Stimulated activated CD4-positive, alpha-beta T cell treated with anti-CD3 and anti-CD28 coated beads, Interleukin-4, amount 100 ng/mL, for 24 hours (primary cell): ENCODE measurements around the gene CCNB3.

Experiments used
- DNase-seq: peaks from one replicate; pipeline ENCODE4 v3.0.0-alpha.2; 2020

CCNB3 gene

DNA sequence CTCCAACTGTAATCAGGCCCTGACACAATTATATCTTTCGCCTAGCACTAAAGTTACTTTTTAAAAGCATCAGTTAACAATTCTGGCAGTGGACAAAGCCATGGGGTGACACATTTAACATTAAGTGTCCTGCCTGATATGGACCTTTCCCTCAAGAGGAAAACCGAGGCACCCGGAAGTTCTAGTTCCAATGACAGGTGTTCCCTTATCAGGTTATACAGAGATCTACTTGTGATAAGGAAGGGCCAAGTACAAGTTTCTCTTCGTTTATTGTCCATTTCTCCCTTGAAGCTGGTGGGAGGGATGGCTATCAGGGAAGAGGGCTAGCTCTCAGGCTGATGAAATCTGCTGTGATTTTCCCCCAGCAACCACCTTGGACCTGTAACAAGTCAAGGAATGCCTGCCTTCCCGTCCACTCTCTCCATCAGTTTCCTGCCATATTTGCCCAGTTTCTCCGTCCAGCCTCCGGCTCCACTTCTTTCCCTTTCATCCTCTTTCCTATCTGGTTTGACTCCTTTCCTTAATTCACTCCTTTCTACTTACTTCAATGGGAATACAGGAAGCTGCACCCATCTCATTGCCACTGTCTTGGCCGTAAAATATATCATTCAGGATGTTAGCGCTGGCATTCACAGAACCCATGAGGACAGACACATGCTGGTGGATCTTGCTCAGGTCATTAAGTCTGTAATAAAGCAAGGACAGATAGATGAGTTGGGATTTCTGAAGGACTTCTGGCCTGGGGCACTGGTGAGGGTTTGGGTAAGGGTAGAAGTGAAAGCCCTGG, 171.1 kb downstream of the CCNB3 start:
- no peak for DNase-seq

- no peak for DNase-seq
Observed at GRCh38 chrX:50381729-50382415, 177.3 kb downstream of the CCNB3 start.

DNA sequence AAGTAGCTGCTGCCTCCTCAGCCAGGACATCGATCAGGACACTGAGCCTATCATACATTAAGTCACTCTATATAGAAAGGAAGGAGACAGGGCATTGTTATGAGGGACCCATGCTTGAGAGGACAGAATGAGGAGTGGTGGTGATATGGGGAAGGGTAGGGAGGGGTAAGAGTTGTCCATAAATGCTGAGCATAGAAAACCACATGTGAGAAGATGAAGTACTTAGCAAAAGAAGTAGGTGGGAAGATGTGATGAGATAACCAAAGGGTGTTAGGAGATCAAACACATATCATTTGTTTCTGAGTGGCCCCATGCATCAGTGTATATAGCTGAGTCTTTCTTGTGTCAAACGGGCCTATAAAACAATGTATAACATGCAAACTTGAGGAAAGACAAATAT, 182.0 kb downstream of the CCNB3 start:
- DNase-seq = no peak

DNA sequence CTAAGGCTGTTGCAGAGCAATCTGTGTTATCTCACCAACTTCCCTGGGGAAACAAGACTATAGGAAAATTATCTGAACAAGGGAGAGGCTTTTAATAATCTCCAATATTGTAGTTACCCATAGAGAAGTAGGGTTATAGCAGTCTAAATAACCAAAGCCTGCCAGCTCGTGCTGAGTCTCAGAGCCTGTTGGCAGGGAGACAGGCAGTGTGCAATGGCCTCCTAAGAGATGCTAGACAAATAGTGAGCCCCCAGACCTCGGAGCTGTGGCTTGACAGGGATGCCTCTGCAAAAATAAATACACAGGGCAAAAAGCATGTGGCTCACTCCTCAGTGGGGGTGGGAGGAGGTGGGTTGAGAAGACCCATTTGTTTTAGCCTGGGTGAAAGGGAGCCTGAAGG, 189.3 kb downstream of the CCNB3 start:
- DNase-seq = no peak
